H1 (cell line): ENCODE data around the gene PPP1CA. TPM values are rescaled to one million over a fixed set of nuclear protein-coding genes. Genes with fewer than 3 reads are reported as not detected.
A peak's percentile ranks its signal among the peaks of the same experiment; 100 is the strongest.

ENCODE experiments used
- CTCF ChIA-PET: fragments of 300-600 bp; sonication (Branson Sonifier 250); formaldehyde crosslinking; loops from one replicate; lab custom pipeline; 2021; ENCODE audit not compliant: partially characterized antibody; lab: Charles Lee
- POLR2A ChIA-PET: fragments of 300-600 bp; sonication (Branson Sonifier 250); formaldehyde crosslinking; loops from one replicate; lab custom pipeline; 2021; ENCODE audit warnings: inconsistent platforms; ENCODE audit not compliant: partially characterized antibody; lab: Charles Lee
- DNase-seq, 2 experiments: peaks; one replicate each; pipeline versions ENCODE4 v3.0.0 to v3.0.0-alpha.2; 2010 to 2022; ENCODE audit warnings: low spot score in 2 of 2, low read depth in 1 of 2, mixed read lengths in 1 of 2
- FAIRE-seq: peaks from 2 replicates; lab custom pipeline; 2011; peaks lifted over from hg19 to GRCh38; lab: Jason Lieb, UNC
- H2AFZ ChIP-seq: 2 replicates; pipeline ENCODE4 v1.8.1; 2012; ENCODE audit warnings: low read length, inconsistent platforms
- H2AK5ac ChIP-seq: 2 replicates; pipeline ENCODE4 v1.6.1; 2013; ENCODE audit warnings: low read depth, low read length
- H2BK120ac ChIP-seq: replicated peaks from 2 replicates; pipeline ENCODE3; 2013; ENCODE audit warnings: low read depth, low read length, inconsistent platforms
- H2BK12ac ChIP-seq: 2 replicates; pipeline ENCODE4 v1.6.1; 2013; ENCODE audit warnings: low read depth, low read length
- H2BK15ac ChIP-seq: 2 replicates; pipeline ENCODE4 v1.6.1; 2013; ENCODE audit warnings: low read length
- H2BK20ac ChIP-seq: 2 replicates; pipeline ENCODE4 v1.6.1; 2013; ENCODE audit warnings: low read length
- H2BK5ac ChIP-seq: 2 replicates; pipeline ENCODE4 v1.6.1; 2013; ENCODE audit warnings: low read depth, low read length
- H3K14ac ChIP-seq: 2 replicates; pipeline ENCODE4 v1.6.1; 2013; ENCODE audit warnings: inconsistent platforms; ENCODE audit not compliant: insufficient read length
- H3K18ac ChIP-seq: 2 replicates; pipeline ENCODE4 v1.6.1; 2013; ENCODE audit warnings: low read length; ENCODE audit errors: extremely low read depth
- H3K23ac ChIP-seq: 2 replicates; pipeline ENCODE4 v1.6.1; 2013; ENCODE audit warnings: inconsistent platforms; ENCODE audit not compliant: insufficient read length
- H3K23me2 ChIP-seq: 2 replicates; pipeline ENCODE4 v1.6.1; 2013; ENCODE audit warnings: low read depth, low read length
- H3K27ac ChIP-seq: 2 replicates; pipeline ENCODE4 v1.6.1; 2011; ENCODE audit warnings: low read depth, low read length, inconsistent platforms
- H3K27me3 ChIP-seq, 4 experiments: replicated peaks in 1 of 4; 1 replicate in 1 of 4; 2 replicates in 3 of 4; pipeline versions ENCODE4 v1.6.1 to v1.8.1; 2011 to 2013; ENCODE audit warnings: low read length in 3 of 4, mild to moderate bottlenecking in 3 of 4, inconsistent platforms in 2 of 4, mixed read lengths in 2 of 4, moderate library complexity in 1 of 4; ENCODE audit not compliant: control insufficient read depth in 3 of 4, insufficient read depth in 3 of 4; ENCODE audit errors: extremely low read depth in 1 of 4
- H3K36me3 ChIP-seq, 4 experiments: 2 replicates each; pipeline versions ENCODE4 v1.6.1 to v1.8.1; 2011 to 2013; ENCODE audit warnings: mild to moderate bottlenecking in 4 of 4, low read length in 3 of 4, moderate library complexity in 2 of 4, control low read depth in 1 of 4, inconsistent platforms in 1 of 4; ENCODE audit not compliant: insufficient read depth in 4 of 4, control insufficient read depth in 2 of 4
- H3K4ac ChIP-seq: replicated peaks from 2 replicates; pipeline ENCODE3; 2013; ENCODE audit warnings: low read length, low read depth, mixed read lengths, inconsistent platforms; ENCODE audit not compliant: insufficient read length
- H3K4me1 ChIP-seq, 4 experiments: replicated peaks in 1 of 4; 1 replicate in 1 of 4; 2 replicates in 3 of 4; pipeline versions ENCODE4 v1.6.1 to v1.8.1; 2011 to 2013; ENCODE audit warnings: low read length in 3 of 4, inconsistent platforms in 2 of 4, mixed read lengths in 1 of 4; ENCODE audit not compliant: insufficient read depth in 4 of 4, control insufficient read depth in 3 of 4
- H3K4me2 ChIP-seq, 2 experiments: 2 replicates each; pipeline versions ENCODE4 v1.6.1 to v1.8.1; 2011 to 2013; ENCODE audit warnings: low read depth in 2 of 2, low read length in 2 of 2, control low read depth in 1 of 2, inconsistent platforms in 1 of 2, mild to moderate bottlenecking in 1 of 2; ENCODE audit not compliant: insufficient read depth in 1 of 2
- H3K4me3 ChIP-seq, 4 experiments: fragments of 200-600, 300-600 bp in 1 of 4; sonication (generic), shearing (Covaris generic), sonication (Bioruptor Twin) in 1 of 4; 2 replicates each; pipeline versions ENCODE4 v1.5.1 to v1.8.1; 2011 to 2016; ENCODE audit warnings: low read length in 4 of 4, low read depth in 3 of 4, control low read depth in 2 of 4, inconsistent platforms in 2 of 4, mild to moderate bottlenecking in 2 of 4, mixed read lengths in 1 of 4, moderate library complexity in 1 of 4; ENCODE audit not compliant: insufficient read depth in 2 of 4; ENCODE audit errors: extremely low read depth in 1 of 4
- H3K56ac ChIP-seq: replicated peaks from 2 replicates; pipeline ENCODE3; 2013; ENCODE audit warnings: low read depth, mild to moderate bottlenecking, mixed read lengths, low read length, inconsistent platforms; ENCODE audit not compliant: insufficient read length
- H3K79me1 ChIP-seq: 2 replicates; pipeline ENCODE4 v1.6.1; 2013; ENCODE audit warnings: low read depth, low read length, control low read depth
- H3K79me2 ChIP-seq, 2 experiments: 2 replicates each; pipeline versions ENCODE4 v1.6.1 to v1.8.1; 2012 to 2013; ENCODE audit warnings: low read length in 2 of 2, mild to moderate bottlenecking in 2 of 2, inconsistent platforms in 1 of 2; ENCODE audit not compliant: insufficient read depth in 2 of 2, control insufficient read depth in 1 of 2
- H3K9ac ChIP-seq, 4 experiments: replicated peaks in 1 of 4; 1 replicate in 1 of 4; 2 replicates in 3 of 4; pipeline versions ENCODE4 v1.6.1 to v1.8.1; 2011 to 2013; ENCODE audit warnings: low read depth in 3 of 4, low read length in 3 of 4, control low read depth in 2 of 4, mild to moderate bottlenecking in 2 of 4, moderate library complexity in 2 of 4, inconsistent platforms in 1 of 4; ENCODE audit errors: extremely low read depth in 1 of 4
- H3K9me3 ChIP-seq, 2 experiments: 2 replicates each; pipeline versions ENCODE4 v1.6.1 to v1.8.1; 2012 to 2013; ENCODE audit warnings: mild to moderate bottlenecking in 2 of 2, moderate library complexity in 2 of 2, control low read depth in 1 of 2, inconsistent platforms in 1 of 2, low read depth in 1 of 2, low read length in 1 of 2, mixed read lengths in 1 of 2; ENCODE audit not compliant: insufficient read depth in 2 of 2
- H4K20me1 ChIP-seq, 2 experiments: replicated peaks in 1 of 2; 2 replicates each; pipeline versions ENCODE3 to v1.8.1; 2011 to 2013; ENCODE audit warnings: inconsistent platforms in 2 of 2, low read length in 2 of 2, mild to moderate bottlenecking in 1 of 2; ENCODE audit not compliant: insufficient read depth in 2 of 2, control insufficient read depth in 1 of 2
- H4K5ac ChIP-seq: 2 replicates; pipeline ENCODE4 v1.6.1; 2013; ENCODE audit warnings: low read length, low read depth, mixed read lengths, inconsistent platforms; ENCODE audit not compliant: insufficient read length
- H4K8ac ChIP-seq: 2 replicates; pipeline ENCODE4 v1.8.0; 2013; ENCODE audit warnings: mild to moderate bottlenecking, moderate library complexity, low read length, inconsistent platforms; ENCODE audit not compliant: insufficient read depth; ENCODE audit errors: extremely low read depth
- H4K91ac ChIP-seq: replicated peaks from 2 replicates; pipeline ENCODE3; 2013; ENCODE audit warnings: low read length, mixed read lengths, inconsistent platforms; ENCODE audit not compliant: insufficient read length
- ASH2L ChIP-seq: fragments of 200-600, 300-600 bp; sonication (generic); IDR thresholded peaks from one replicate; pipeline ENCODE4 v1.7.1; 2017; ENCODE audit warnings: low read length
- POLR2AphosphoS5 ChIP-seq: IDR thresholded peaks from 2 replicates; pipeline ENCODE4 v1.6.1; 2011; ENCODE audit warnings: low read depth, low read length
- WGBS, 2 experiments: shearing (Covaris generic) in 1 of 2; methylation state at CpG; one replicate each; pipeline versions ENCODE4 v1.1.6 to v1.1.7; 2013 to 2015; ENCODE audit warnings: low lambda C conversion rate in 2 of 2, mixed read lengths in 2 of 2, inconsistent platforms in 1 of 2, low coverage in 1 of 2, missing lambda C conversion rate in 1 of 2; ENCODE audit not compliant: insufficient replicate concordance in 2 of 2, insufficient coverage in 1 of 2, insufficient read length in 1 of 2; ENCODE audit errors: extremely low coverage in 1 of 2, missing lambda C conversion rate in 1 of 2; 5-methylcytosine and 5-hydroxymethylcytosine counted together
- polyA plus RNA-seq, 7 experiments: library from polyadenylated mRNA; depleted of rRNA in 3 of 7; stranded (reverse) in 5 of 7; unstranded in 2 of 7; fragments of >200 nt in 5 of 7; fragments of 200-250 nt in 2 of 7; gene quantifications; 1 replicate in 5 of 7; 2 replicates in 1 of 7; 4 replicates in 1 of 7; pipeline versions ENCODE4 v1.2.1 to v1.2.3, GENCODE V29; 2011 to 2013; ENCODE audit warnings: missing spikeins in 2 of 7, mixed read lengths in 2 of 7
- total RNA-seq: library from RNA; stranded (reverse); fragmentation: NEBNext Ultra II Directional; extraction: Animal tissue kit (Norgen Biotek cat#: 25700); gene quantifications from 2 replicates; pipeline ENCODE4 v1.2.1, GENCODE V29; 2021

The PPP1CA gene
- total and polyA plus RNA-seq, 2 of the 8 experiments (the other 6 are each of a cell fraction or from before 2014, with no cell fraction given) = 198 to 359 TPM

DNA sequence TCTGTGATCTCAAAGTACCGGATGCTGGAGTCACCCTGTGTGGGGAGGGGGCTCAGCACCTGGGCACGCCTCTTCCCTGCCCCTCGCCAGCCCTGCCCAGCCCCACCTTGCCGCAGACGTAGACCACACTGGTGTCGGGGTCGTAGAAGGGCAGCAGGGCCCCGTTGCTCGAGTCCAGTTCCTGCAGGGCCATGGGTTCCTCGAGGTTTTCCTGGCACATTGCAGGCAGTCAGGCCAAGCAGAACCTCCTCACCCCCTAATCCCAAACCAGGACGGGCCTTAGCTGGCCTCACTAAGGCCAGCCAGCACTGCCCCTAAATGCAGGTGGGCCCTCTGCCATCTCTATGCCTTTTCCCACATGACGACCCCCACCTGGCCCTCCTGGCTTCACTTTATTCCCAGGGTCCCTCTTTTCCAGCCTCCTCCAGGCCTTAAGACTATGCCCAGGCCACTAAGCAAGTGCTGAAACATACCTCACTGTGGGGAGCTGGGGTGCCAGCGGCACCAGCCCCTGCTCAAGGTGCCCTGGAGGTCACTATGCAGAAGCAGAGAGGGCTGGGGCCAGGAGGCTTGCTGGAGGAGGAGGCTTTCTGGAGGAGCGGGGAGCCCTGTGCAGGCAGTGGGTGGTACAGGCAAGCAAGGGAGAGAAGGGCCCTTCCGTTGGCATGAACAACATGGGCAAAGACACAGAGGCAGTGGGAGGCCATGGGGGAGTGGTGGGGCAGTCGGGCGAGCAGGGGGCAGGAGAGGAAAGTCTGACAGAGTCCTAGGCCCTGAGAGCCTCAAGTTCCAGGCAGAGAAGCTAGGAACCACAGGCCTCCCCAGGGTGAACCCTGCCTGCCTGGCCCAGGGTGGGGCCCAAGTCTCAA is 38.8 kb upstream of the PPP1CA start:
- no peak overlapping the region for H2BK120ac ChIP-seq
- no peak overlapping the region for H4K5ac ChIP-seq
- H3K36me3 ChIP-seq = peaks cover 6 to 21% (median 10%) of the 10 kb centered on the region in 4 experiments; a peak in 5 of 8 replicates
- H3K4ac ChIP-seq = no peak overlapping the region
- peaks cover 0 to 24% (median 16%) of the 10 kb centered on the region in 4 experiments; a peak in 6 of 7 replicates for H3K4me1 ChIP-seq
- no peak overlapping the region for H4K8ac ChIP-seq
- DNase-seq = no peak
- no peak overlapping the region for H2BK20ac ChIP-seq
- H4K91ac ChIP-seq = no peak overlapping the region
- POLR2A ChIA-PET = interaction anchor here (0.7 to 12.5 kb wide), 15 partner anchors 8 to 65 kb away, joined by 3 to 104 read pairs (median 5); partner anchors contain the start of genes CABP4, CARNS1, PITPNM1 and PPP1CA
- H2BK15ac ChIP-seq = no peak overlapping the region
- H3K79me2 ChIP-seq = no peaks in the 10 kb centered on the region
- WGBS, 2 experiments = 82% methylated on average over 17 of the region's 17 CpGs; no CpG with 5 or more reads in 1 of the 2 experiments
- no peak overlapping the region for H2BK5ac ChIP-seq
- H3K9me3 ChIP-seq = no peaks in the 10 kb centered on the region
- H3K14ac ChIP-seq = no peak overlapping the region
- H3K18ac ChIP-seq = no peak overlapping the region
- no peak overlapping the region for H3K27ac ChIP-seq
- H2AFZ ChIP-seq = no peak overlapping the region
- no peak overlapping the region for H3K4me2 ChIP-seq
- TF ChIP-seq POLR2AphosphoS5 = peak; percentile 17; the same call in 1 of the 2 replicates
- no peak for TF ChIP-seq ASH2L
- TF ChIP-seq, all 59 proteins: peak for 1
- no peak overlapping the region for H3K9ac ChIP-seq
- H3K4me3 ChIP-seq = no peak overlapping the region
- 0 out of 2 replicates have a peak, but pooled peaks cover 2% of the 10 kb centered on the region for H3K79me1 ChIP-seq
- H4K20me1 ChIP-seq = peaks cover 4 to 19% of the 10 kb centered on the region in 2 experiments
- H2BK12ac ChIP-seq = no peak overlapping the region
- CTCF ChIA-PET = interaction anchor here (0.9 kb wide), 1 partner anchor 100 kb away, joined by 3 read pairs; no protein-coding TSS in a partner anchor
- FAIRE-seq = no peak
- H3K23me2 ChIP-seq = peaks cover 2% of the 10 kb centered on the region; the same call in 1 of the 2 replicates
- H2AK5ac ChIP-seq = no peak overlapping the region
- no peak overlapping the region for H3K56ac ChIP-seq
- H3K23ac ChIP-seq = no peak overlapping the region
- H3K27me3 ChIP-seq = no peaks in the 10 kb centered on the region
